Raji (cell line): ENCODE results near the gene APOL4.
A peak's percentile ranks its signal among the peaks of the same experiment; 100 is the strongest.

Source experiments
- POLR2A ChIP-seq: IDR thresholded peaks from 2 replicates; pipeline ENCODE4 v1.6.1; 2011; ENCODE audit warnings: low read depth, low read length, control low read depth; ENCODE audit not compliant: insufficient read depth

APOL4 gene

DNA sequence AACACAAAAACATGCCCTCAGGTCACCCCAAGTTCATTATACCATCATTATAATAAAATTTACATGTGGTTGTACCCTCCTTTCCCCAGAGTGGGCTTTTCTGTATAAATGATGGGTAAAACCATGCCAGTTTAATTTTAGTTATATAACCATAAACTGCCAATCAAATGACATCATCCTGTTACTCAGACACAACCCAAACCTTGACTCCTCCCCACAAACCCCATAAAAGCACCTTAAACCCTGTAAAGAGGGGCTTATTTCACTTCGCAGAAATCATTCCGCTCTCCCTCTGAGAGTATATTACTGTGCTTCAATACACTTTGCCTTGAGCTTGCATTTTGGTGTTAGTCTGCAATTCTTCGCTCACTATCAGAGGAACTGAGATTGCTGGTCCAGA is 35.5 kb downstream of the APOL4 start:
- no peak for TF ChIP-seq POLR2A

DNA sequence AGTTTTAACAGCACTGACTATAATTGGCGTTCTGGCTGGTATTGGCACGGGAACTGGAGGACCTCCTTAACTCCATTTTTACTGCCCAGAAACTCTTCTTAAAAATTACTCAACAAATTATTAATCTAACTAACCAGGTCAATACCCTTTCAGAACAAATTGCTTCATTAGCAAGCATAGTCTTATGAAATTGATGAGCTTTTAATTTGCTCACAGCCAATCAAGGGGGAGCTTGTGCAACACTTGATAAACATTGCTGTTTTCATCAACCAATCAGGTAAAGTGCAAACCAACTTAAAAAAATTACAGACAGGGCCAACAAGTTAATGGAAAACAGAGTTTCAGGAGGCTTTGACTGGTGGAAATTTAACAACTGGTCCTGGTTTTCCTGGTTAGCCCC is 36.5 kb downstream of the APOL4 start:
- no peak for TF ChIP-seq POLR2A

DNA sequence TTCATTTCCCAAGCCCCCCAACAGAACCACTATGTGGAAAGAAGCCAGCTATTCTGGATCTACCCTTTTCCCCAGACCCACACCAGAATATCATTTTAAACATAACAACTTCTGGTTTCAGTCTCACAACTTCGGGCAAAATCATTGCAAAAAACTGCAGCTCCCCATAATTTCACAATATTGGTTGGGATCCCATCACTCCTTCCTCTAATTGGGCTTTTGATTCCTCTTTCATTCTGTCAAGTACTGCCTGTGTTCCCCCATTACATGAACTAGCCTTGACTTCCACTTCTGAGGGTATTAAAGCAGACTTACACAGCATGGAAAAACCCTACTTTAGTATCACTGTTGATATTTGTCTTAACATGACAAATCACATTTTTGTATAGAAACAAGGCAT is 37.0 kb downstream of the APOL4 start:
- TF ChIP-seq POLR2A, result no peak

DNA sequence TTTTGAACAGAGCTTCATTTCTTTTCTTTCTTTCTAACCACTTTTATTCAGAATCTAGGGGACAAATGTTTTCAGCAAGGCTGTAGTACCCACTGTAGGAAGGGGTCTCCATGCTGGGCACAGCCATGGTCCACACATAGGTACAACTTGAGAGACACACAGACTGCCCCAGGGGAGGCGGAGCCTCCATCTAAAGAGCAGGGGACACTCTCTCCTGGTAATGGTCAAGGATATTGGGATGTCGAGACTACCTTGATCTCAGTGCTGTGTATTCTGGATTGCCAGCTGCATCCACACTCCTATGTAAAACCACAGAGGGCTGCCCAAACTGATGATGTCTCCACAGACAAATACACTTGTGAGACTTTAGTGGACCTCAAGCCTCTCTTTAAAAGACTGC is 38.1 kb downstream of the APOL4 start:
- TF ChIP-seq POLR2A, result no peak

DNA sequence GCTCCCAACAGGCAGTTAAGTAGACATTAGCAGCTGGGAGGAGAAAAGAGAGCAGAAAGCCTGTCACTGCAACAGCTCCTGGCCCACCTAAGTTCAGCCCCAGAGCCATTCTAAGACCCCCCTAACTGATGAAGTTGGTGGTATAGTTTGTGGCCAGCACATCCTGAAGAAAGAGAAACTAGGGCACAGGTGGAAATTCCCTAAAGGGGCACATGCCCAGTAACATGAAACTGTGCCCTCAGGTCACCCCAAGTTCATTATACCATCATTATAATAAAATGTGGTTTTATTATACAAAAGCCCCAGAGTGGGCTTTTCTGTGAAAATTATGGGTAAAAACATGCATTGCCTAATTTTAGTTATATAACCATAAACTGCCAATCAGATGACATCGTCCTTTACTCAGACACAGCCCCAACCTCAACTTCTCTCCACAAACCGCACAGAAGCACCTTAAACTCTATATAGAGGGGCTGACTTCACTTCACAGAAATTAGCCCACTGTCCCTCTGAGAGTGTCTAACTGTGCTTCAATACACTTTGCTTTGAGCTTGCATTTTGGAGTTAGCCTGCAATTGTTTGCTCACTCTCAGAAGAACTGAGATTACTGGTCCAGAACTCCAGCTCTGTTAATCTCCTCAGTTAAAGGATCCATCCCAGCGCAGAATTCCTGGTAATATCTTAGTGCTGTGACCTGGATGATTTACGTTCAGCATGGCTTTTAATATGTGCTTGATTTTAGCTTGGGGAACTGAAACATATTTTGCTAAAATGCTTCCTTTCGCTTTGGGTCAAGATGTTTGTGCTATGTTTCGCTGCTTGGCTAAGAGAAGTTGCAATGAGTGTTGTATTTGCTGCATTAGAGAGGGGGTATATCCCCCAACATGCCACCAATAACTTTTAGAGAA is 39.2 kb downstream of the APOL4 start:
- TF ChIP-seq POLR2A, result peak; percentile 35; the same call in 1 of the 2 replicates

DNA sequence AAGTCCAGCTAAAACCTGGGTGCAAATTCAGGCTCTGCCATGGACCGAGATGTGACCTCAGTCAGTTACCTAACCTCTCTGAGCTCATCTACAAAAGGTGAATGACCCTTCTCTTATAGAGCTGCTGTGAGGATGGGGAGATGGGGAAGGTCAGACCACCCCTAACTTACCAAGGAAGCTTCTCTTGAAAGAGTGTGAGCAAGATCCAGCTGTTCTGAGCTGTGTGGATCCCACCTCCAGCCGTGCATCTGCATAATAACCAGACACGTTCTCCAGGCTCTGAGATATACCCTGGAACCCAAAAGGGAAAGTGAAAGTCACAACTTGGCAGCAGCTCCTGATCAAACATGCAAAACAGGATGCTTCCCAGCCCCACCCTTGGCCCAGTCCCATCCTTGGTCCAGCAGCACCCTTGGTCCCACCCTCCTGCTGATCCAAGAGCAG is 41.1 kb downstream of the APOL4 start, which contains the start of gene APOL3:
TSS of gene APOL3 (minus strand) at position 257 of the 444 bp plus-strand sequence. CDS start 11,700 bp downstream, outside the sequence.
- TF ChIP-seq POLR2A, result peak; percentile 84

DNA sequence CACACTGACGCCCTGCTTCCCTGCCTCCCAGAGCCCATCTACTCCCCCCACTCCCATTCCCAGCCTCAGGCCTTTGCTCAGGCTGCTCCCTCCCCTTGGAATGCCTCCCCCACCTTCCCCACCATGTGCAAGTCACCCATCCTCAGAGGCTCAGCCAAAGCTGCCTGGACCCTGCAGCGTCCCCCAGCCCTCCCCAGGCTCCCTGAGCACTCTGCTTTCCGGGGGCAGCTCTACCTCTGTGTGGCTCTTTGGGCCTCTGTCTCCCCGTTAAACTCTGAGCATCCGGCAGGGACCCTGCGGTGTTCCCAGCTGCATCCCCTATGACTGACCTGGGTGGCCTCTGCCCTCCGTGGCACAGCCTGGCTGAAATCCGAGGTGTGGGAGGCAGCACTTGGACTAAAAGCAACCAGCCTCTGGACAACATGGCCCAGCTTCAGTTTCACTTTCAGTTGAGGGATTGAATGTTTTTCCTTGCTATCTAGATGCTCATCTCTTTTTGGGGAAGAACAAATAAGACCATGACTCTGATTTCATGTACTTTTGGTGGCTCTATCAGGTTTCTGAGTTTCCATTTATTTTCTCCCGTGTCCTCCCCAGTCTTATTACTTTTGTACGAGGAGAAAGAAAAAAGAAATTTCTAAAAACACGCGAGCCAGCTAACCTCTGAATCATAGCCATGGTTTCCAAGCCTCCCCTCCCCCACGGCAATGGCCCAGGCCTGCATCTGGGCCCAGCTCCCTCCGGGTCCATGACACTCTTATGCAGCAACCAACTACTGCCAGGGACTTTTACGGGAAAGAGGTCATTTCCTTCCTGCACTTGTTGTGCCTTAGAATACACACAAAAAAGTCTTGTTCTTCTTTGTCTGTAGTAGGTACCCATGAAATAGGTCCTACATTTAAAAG is 44.8 kb downstream of the APOL4 start:
- TF ChIP-seq POLR2A, result no peak

DNA sequence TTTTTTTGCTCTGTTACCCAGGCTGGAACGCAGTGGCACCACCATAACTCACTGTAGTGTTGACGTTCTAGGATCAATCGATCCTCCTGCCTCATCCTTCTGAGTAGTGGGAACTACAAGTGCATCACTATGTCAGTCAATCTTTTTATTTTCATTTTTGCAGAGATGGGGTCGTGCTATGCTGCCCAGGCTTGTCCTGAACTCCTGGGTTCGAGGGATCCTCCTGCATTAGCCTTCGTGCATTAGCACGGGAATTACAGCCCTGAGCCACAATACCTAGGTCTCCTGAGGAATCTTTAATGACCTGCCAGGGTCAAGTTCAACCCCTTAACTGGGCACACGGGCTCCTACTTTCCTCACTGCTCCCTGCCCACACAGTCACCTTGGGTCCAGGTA is 45.5 kb downstream of the APOL4 start:
- no peak for TF ChIP-seq POLR2A

DNA sequence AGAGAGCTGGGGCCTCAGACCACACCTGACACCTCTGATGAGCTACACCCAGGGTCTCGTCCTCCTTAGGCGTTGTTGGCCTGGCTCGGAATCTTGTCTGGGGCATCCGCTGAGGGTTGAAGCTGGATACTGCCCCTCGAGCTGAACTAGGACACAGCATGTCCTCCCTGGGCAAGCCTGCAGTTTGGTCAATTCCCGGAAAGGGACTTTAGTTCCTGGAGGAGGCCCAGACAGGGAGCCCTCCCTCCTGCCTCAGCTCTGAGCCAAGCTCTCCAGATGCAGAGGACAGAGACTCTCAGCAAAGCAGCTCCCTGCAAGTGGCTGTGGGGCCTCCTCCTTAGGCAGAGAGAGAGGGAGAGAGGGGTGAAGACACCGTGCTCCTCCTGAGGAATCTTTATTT is 45.9 kb downstream of the APOL4 start:
- TF ChIP-seq POLR2A, result no peak

DNA sequence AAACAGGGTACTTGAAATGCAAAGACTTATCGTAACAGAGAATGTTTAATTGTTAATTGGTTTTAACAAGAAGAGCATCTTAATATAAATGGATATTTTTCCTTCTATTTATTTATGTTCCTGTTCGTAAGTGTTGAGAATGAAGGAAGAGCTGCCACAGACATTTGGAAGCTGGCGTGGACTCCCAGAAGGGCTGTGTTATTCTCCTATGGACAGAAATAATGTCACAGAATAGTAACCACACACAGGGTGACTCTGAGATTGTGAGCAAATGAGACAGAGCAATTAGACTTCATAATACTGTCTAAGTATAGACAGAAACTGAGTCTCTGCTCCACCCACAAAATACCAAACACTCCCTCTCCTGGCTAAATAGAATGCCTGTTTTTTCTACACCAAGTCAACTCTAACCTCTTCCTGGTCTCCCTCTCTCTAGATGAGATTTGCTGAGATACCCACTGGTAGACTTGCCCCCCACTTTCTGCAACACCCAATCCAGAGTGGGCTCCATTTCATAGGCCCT is 47.1 kb downstream of the APOL4 start:
- no peak for TF ChIP-seq POLR2A

DNA sequence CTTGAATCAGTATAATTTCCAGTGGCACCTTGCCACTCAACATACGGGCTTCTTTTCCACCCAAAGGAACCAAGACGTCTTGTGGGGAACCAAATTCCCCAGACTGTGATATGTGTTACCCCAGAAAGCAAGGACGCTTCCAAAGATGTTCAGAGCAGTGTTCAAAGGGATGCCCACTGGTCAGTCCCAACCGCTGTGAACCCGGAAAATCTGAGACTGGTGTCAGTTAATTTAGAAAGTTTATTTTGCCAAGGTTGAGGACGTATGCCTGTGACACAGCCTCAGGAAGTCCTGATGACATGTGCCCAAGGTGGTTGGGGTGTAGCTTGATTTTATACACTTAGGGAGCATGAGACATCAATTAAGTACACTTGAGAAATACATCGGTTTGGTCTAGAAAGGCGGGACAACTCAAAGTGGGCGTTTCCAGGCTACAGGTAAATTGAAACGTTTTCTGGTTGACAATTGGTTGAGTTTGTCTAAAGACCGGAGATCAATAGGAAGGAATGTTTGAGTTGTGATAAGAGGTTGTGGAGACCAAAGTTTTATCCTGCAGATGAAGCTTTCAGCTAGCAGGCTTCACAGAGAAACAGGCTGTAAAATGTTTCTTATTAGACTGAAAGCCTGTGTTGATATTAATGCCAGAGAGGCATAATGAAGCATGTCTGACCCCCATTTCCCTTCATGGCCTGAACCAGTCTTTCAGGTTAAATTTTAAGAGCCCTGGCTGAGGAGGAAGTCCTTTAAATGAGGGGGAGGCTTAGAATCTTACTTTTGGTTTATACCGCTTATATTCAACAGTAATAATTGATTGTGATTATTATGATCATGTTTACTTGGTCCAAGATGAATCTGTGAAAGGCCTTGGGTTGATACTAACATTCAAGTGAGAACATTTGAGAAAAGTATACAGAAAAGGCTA is 47.8 kb downstream of the APOL4 start:
- TF ChIP-seq POLR2A, result no peak

DNA sequence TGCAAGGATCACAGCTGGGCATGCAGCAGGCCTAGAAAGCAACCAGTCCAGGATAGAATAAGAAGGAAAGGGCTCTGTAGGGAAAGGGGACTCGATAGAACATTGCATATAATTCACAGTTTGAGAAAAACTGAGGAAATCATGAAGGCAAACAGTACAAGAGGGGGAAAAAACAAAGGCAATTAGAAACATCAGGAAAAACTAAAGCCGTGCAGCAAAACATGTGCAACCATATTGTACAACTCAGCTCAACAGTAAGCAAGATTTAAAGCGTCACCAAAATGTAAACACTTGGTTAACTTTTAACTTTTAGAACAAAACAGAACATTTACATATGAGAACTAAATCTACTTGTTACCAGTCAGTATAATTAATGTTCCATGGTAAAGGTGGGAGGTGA is 49.5 kb downstream of the APOL4 start:
- TF ChIP-seq POLR2A, result no peak

DNA sequence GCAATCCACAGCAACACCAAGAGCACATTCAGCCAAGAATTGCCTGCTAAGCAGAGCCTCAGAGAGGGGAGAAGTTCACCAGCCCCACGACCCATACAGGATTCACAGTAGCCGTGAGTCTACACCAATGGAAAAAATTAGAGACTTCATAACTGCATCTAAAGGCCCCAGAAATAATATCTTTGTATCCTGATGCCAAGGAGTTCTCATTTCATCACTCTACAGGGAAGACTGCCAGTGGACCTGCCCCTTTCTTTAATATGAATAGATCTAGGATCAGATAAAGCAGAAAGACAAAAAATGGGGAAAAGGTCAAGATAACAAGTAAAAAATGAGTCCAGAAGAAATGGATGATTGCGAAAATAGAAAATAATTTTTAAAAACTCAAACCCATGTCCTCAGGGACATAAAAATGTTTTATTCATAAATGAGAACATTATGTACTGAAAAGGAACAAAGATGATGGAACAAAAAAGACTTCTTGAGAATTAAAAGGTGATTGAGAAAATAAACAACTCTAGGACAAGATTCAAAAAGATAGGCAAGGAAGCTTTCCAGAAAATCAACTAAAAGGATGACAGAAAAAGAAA is 50.5 kb downstream of the APOL4 start:
- no peak for TF ChIP-seq POLR2A

DNA sequence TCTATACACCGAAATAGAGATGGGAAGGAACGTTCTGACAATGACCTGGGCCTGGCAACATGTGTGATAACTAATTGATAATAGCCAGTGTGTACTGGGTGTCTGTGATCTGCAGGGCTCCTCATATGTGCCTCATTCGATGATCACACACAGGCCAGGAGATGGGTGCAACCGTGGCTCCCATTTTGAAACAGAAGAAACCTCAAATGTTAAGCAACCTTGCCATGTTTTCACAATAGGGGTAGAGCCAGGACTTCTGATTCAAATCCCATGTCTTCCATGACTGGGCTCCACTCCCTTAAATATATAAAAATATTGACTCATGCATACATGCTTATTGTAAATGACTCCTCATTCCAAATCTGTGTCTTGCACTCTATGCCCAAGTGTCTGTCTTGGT is 52.2 kb downstream of the APOL4 start:
- no peak for TF ChIP-seq POLR2A

DNA sequence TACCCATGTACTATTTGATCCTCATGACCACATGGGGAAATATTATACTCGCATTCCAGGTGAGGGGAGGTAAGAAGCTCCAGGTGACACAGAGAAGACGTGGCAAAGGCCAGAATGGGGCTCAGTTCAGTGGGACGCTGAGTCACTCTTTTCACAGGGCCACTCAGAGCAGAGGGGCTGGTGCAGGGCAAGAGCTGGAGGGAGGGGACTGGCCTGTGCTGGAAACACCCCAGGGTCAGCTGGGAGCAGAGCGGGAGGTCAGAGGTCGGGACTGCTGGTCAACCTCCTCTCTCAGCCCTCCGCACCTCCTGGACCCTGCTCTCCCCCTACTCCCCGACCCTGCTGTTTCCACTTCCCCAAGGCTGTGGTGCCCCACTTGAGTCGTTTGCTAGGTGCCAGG is 53.2 kb downstream of the APOL4 start:
- TF ChIP-seq POLR2A, result no peak
